Measurements from ENCODE around the gene POLE4. TPM values are rescaled to one million over a fixed set of nuclear protein-coding genes. Genes with fewer than 3 reads are reported as not detected.

The POLE4 gene, protein sequence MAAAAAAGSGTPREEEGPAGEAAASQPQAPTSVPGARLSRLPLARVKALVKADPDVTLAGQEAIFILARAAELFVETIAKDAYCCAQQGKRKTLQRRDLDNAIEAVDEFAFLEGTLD
- total RNA-seq = 65.4 TPM
- long read RNA-seq, transcript POLE4-205 (4 exons, 1,248 nt) = major isoform, 28 of 35 reads
- long read RNA-seq, partial matches to known transcripts = 2 of 35 reads
- long read RNA-seq, other reads (novel, unspliced or antisense) = 2 of 35 reads

DNA sequence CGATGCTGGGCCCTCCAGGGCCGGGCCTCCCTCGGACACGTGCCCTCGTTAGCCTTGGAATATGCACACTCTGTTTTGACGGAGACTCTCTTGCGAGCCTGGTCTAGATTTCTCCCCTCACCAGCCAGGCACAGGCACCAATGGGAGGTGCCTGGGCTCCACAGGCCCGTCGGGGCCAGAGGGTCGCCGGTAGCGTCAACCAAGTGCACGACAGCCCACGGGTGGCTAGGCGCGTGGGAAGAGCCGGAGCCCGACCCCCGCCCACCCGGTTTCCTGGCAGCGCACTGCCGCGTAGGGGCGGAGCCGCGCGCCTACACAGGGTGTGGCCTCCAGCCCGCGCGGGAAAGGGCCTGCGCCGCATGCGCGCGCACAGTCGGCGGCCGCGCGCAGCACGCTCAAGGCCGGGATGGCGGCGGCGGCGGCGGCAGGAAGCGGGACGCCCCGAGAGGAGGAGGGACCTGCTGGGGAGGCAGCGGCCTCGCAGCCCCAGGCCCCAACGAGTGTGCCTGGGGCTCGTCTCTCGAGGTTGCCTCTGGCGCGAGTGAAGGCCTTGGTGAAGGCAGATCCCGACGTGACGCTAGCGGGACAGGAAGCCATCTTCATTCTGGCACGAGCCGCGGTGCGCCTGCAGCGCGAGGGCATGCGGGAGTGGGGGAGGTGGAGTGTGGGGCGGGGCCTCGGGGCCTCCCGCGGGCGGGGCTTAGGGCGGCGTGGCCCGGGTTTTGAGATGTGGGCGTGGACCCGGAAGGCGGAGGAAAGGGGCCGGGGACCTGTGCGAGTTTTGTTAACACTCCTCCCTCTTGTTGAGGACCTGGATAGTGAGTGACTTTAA lies at the start of gene POLE4:
Gene POLE4 (plus strand): TSS at position 370 of the 832 bp plus-strand sequence. CDS start 37 bp downstream, at position 407.
- H3K9me3 ChIP-seq = no peaks in the 10 kb centered on the region
- peak within 1 kb of the TSS; percentile 94 for H3K27ac ChIP-seq
- peak; percentile 99 to 100 for ATAC-seq
- no peaks in the 10 kb centered on the region for H3K27me3 ChIP-seq (ENCODE audit: low read depth)
- peak; percentile 96 for DNase-seq
- TF ChIP-seq, protein P1, sequence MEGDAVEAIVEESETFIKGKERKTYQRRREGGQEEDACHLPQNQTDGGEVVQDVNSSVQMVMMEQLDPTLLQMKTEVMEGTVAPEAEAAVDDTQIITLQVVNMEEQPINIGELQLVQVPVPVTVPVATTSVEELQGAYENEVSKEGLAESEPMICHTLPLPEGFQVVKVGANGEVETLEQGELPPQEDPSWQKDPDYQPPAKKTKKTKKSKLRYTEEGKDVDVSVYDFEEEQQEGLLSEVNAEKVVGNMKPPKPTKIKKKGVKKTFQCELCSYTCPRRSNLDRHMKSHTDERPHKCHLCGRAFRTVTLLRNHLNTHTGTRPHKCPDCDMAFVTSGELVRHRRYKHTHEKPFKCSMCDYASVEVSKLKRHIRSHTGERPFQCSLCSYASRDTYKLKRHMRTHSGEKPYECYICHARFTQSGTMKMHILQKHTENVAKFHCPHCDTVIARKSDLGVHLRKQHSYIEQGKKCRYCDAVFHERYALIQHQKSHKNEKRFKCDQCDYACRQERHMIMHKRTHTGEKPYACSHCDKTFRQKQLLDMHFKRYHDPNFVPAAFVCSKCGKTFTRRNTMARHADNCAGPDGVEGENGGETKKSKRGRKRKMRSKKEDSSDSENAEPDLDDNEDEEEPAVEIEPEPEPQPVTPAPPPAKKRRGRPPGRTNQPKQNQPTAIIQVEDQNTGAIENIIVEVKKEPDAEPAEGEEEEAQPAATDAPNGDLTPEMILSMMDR (IDR thresholded peaks at IDR 0.05) = peak; percentile 14
- intact Hi-C loops (cut with DNase I) = no loop called here
- H3K4me3 ChIP-seq = peak within 1 kb of the TSS; percentile 65
- H3K36me3 ChIP-seq = no peaks in the 10 kb centered on the region
- H3K4me1 ChIP-seq = peaks cover 16% of the 10 kb centered on the region

DNA sequence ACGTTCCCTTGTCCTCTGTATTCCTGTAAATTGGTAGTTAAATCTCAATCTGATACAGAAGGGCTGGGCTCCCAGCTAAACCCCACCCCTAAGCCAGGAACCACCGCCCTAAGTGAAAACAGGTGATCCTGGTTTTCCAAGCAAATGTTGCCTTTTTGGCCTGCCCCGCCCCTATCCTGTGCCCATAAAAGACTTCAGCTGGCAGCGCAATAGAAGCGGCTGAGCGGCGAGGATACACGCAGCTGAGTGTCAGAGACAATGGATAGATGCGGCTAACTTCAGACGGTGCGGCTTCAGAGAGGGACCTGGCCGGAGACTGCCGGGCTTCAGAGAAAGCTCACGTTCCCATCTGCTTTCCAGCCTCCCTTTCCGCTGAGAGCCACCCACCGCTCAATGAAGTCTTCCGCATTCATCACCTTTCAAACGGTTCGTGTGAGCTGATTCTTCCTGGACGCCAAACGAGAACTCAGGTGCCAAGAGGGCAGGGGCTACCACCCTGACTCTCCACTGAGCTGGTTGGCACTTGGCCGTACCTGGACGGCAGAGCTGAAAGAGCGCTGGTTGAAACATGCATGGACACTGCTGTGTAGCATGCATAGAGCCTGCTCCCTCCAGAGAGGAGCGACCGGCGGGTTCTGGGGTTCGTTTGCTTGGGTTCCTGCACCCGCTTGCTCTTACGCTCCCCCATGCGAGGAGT lies 49.5 kb upstream of the POLE4 start:
- Histone ChIP-seq H3K27me3 (ENCODE audit: low read depth) (peaks cover 5% of the 10 kb centered on the region), H3K27ac (no peak overlapping the region), H3K9me3 (no peaks in the 10 kb centered on the region), H3K4me1 (no peaks in the 10 kb centered on the region), H3K4me3 (peak overlapping the region; percentile 15), H3K36me3 (no peaks in the 10 kb centered on the region)
- peak; percentile 65 to 66 for ATAC-seq
- intact Hi-C loops (cut with DNase I) = no loop called here
- DNase-seq = no peak
- TF ChIP-seq, protein P1 (IDR thresholded peaks at IDR 0.05) = no peak

DNA sequence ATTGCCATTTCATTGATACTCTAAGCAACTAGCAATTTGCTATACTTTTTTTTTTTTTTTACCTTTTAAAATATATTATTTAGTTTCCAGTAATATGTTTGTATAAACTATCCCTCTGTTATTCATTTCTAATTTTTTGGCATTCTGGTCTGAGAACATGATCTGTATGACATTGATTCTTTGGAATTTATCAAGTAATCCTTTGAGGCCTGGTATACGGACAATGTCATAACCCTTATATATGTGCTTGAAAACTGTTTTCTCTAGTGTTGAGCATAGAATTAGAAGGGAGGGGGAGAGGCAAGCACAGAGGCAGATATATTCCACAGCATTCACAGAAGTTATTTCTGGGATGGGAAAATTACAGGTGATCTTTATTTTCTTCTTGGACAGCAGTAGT lies 48.2 kb upstream of the POLE4 start:
- H3K27me3 ChIP-seq (ENCODE audit: low read depth) = peaks cover 5% of the 10 kb centered on the region
- no peaks in the 10 kb centered on the region for H3K36me3 ChIP-seq
- H3K4me3 ChIP-seq = no peak overlapping the region
- no peak overlapping the region for H3K27ac ChIP-seq
- no peak for DNase-seq
- no peaks in the 10 kb centered on the region for H3K9me3 ChIP-seq
- intact Hi-C loops (cut with DNase I) = loop anchor here (10.0 kb wide), 1 partner anchor 495 kb away; no protein-coding TSS in a partner anchor
- H3K4me1 ChIP-seq = no peaks in the 10 kb centered on the region
- ATAC-seq = no peak
- TF ChIP-seq, protein P1 (IDR thresholded peaks at IDR 0.05) = no peak

DNA sequence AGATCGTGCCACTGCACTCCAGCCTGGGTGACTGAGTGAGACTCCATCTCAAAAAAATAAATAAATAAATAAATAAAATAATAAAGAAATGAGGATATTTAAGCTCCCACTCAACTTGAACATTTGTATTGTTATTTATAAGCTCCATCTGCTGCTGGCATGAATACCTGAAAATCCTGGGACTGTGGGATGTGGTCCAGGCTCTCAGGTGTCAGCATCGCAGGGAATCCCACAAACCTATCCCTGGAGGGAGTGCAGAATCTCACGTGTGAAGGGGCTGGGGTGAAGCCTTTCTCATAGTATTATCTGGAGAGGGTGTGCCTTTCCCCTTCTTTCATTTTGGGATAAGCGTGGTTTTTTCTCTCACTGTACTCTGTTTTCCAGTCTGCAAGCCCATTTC lies 47.4 kb upstream of the POLE4 start:
- Histone ChIP-seq H3K4me1 (no peaks in the 10 kb centered on the region), H3K27me3 (ENCODE audit: low read depth) (peaks cover 5% of the 10 kb centered on the region), H3K36me3 (no peaks in the 10 kb centered on the region), H3K27ac (no peak overlapping the region), H3K4me3 (no peak overlapping the region), H3K9me3 (no peaks in the 10 kb centered on the region)
- no peak for ATAC-seq
- DNase-seq = no peak
- intact Hi-C loops (cut with DNase I) = loop anchor here (10.0 kb wide), 1 partner anchor 494 kb away; no protein-coding TSS in a partner anchor
- TF ChIP-seq, protein P1 (IDR thresholded peaks at IDR 0.05) = no peak

DNA sequence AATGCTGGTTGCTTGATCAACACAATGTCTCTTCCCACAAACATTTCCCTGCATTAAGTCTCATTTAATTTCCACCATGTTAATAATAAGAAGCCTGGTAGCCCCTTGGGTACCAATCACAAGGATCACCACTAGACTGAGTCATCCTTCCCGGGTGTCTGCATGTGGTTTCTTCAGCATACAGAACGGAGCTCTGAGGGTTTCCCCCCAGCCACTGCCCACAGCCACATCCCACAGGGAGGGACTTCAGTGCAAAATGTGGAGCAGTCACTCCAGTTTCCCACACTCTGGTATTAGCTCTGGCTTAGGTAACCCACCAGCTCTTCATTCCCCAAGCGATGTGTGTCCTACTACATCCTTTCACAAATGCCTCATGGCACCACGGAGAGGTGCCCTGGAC lies 42.7 kb upstream of the POLE4 start:
- TF ChIP-seq, protein P1 (IDR thresholded peaks at IDR 0.05) = no peak
- no peak for DNase-seq
- H3K4me3 ChIP-seq = no peak overlapping the region
- no peak for ATAC-seq
- no peaks in the 10 kb centered on the region for H3K36me3 ChIP-seq
- H3K27me3 ChIP-seq (ENCODE audit: low read depth) = peaks cover 4% of the 10 kb centered on the region
- no peaks in the 10 kb centered on the region for H3K9me3 ChIP-seq
- intact Hi-C loops (cut with DNase I) = loop anchor here (10.0 kb wide), 1 partner anchor 489 kb away; no protein-coding TSS in a partner anchor
- peaks cover 7% of the 10 kb centered on the region for H3K4me1 ChIP-seq
- no peak overlapping the region for H3K27ac ChIP-seq

Data from lower lobe of right lung (tissue), 2 donors.